HFF-Myc (cell line): Measurements from ENCODE around the gene NR0B1.

Experiments used
- DNase-seq: peaks from one replicate; pipeline ENCODE4 v3.0.0-alpha.2; 2011; ENCODE audit warnings: low read depth; ENCODE audit errors: extremely low read depth
- H3K4me3 ChIP-seq: replicated peaks from 2 replicates; pipeline ENCODE4 v1.5.1; 2011; ENCODE audit warnings: low read depth, mild to moderate bottlenecking, control low read depth, low read length
- TF ChIP-seq, protein P1 (sequence below): IDR thresholded peaks from 2 replicates; pipeline ENCODE4 v1.5.1; 2012; ENCODE audit warnings: mild to moderate bottlenecking, low read depth, low read length, control low read depth; ENCODE audit errors: missing control alignments

Gene NR0B1

GRCh38 chrX:30278365-30278764 lies 30.8 kb downstream of the NR0B1 start:
- DNase-seq: no peak
- TF ChIP-seq, protein P1, sequence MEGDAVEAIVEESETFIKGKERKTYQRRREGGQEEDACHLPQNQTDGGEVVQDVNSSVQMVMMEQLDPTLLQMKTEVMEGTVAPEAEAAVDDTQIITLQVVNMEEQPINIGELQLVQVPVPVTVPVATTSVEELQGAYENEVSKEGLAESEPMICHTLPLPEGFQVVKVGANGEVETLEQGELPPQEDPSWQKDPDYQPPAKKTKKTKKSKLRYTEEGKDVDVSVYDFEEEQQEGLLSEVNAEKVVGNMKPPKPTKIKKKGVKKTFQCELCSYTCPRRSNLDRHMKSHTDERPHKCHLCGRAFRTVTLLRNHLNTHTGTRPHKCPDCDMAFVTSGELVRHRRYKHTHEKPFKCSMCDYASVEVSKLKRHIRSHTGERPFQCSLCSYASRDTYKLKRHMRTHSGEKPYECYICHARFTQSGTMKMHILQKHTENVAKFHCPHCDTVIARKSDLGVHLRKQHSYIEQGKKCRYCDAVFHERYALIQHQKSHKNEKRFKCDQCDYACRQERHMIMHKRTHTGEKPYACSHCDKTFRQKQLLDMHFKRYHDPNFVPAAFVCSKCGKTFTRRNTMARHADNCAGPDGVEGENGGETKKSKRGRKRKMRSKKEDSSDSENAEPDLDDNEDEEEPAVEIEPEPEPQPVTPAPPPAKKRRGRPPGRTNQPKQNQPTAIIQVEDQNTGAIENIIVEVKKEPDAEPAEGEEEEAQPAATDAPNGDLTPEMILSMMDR: no peak

GRCh38 chrX:30275498-30275897 lies 33.7 kb downstream of the NR0B1 start:
- no peak overlapping the region for H3K4me3 ChIP-seq
- TF ChIP-seq, protein P1: peak; percentile 14
- DNase-seq: no peak

More at GRCh38 chrX:30278365-30278764, 30.8 kb downstream of the NR0B1 start:
- H3K4me3 ChIP-seq: no peak overlapping the region

- TF ChIP-seq, protein P1: no peak
- DNase-seq: no peak
- no peak overlapping the region for H3K4me3 ChIP-seq
Observed at GRCh38 chrX:30270639-30271038, 38.6 kb downstream of the NR0B1 start.

GRCh38 chrX:30262763-30263162 lies 46.4 kb downstream of the NR0B1 start:
- TF ChIP-seq, protein P1: no peak
- no peak overlapping the region for H3K4me3 ChIP-seq
- no peak for DNase-seq

GRCh38 chrX:30261012-30261411 lies 48.2 kb downstream of the NR0B1 start:
- TF ChIP-seq, protein P1: no peak

GRCh38 chrX:30259927-30260326 lies 49.3 kb downstream of the NR0B1 start:
- no peak for DNase-seq
- TF ChIP-seq, protein P1: no peak
- H3K4me3 ChIP-seq: no peak overlapping the region

More at GRCh38 chrX:30261012-30261411, 48.2 kb downstream of the NR0B1 start:
- H3K4me3 ChIP-seq: no peak overlapping the region
- DNase-seq: no peak
